Mesenchymal stem cell (in vitro differentiated cells and primary cell): ENCODE data around the gene SMCP. TPM values are rescaled to one million over a fixed set of nuclear protein-coding genes. Genes with fewer than 3 reads are reported as not detected.

Experiments used
- DNase-seq: peaks from one replicate; pipeline ENCODE4 v3.0.0-alpha.2; 2013
- H2AFZ ChIP-seq: one replicate; pipeline ENCODE4 v1.6.1; 2013; ENCODE audit warnings: low read depth, mild to moderate bottlenecking, control low read depth, inconsistent platforms, low read length, moderate library complexity
- H2AK5ac ChIP-seq: 2 replicates; pipeline ENCODE4 v1.6.1; 2013; ENCODE audit warnings: low read length, moderate library complexity, mild to moderate bottlenecking, inconsistent platforms; ENCODE audit not compliant: severe bottlenecking
- H2BK120ac ChIP-seq: one replicate; pipeline ENCODE4 v1.6.1; 2013; ENCODE audit warnings: low read depth, mild to moderate bottlenecking, inconsistent platforms, low read length, moderate library complexity
- H2BK12ac ChIP-seq, 2 experiments: one replicate each; pipeline ENCODE4 v1.6.1; 2013; ENCODE audit warnings: inconsistent platforms in 2 of 2, low read length in 2 of 2, mild to moderate bottlenecking in 2 of 2, moderate library complexity in 2 of 2, control low read depth in 1 of 2
- H2BK15ac ChIP-seq: one replicate; pipeline ENCODE4 v1.6.1; 2013; ENCODE audit warnings: mild to moderate bottlenecking, low read depth, inconsistent platforms; ENCODE audit not compliant: poor library complexity, severe bottlenecking
- H2BK5ac ChIP-seq: 2 replicates; pipeline ENCODE4 v1.6.1; 2013; ENCODE audit warnings: low read depth, mild to moderate bottlenecking, low read length, control low read depth, inconsistent platforms; ENCODE audit not compliant: poor library complexity, severe bottlenecking
- H3K14ac ChIP-seq, 2 experiments: one replicate each; pipeline ENCODE4 v1.6.1; 2013; ENCODE audit warnings: inconsistent platforms in 2 of 2, low read length in 2 of 2, control low read depth in 1 of 2, mild to moderate bottlenecking in 1 of 2, moderate library complexity in 1 of 2
- H3K18ac ChIP-seq, 2 experiments: one replicate each; pipeline ENCODE4 v1.6.1; 2013; ENCODE audit warnings: inconsistent platforms in 2 of 2, low read length in 2 of 2, control low read depth in 1 of 2, low read depth in 1 of 2, mild to moderate bottlenecking in 1 of 2
- H3K23ac ChIP-seq, 2 experiments: one replicate each; pipeline ENCODE4 v1.6.1; 2013; ENCODE audit warnings: inconsistent platforms in 2 of 2, low read length in 2 of 2, mild to moderate bottlenecking in 2 of 2, moderate library complexity in 2 of 2, control low read depth in 1 of 2
- H3K27ac ChIP-seq: 2 replicates; pipeline ENCODE4 v1.5.1; 2013; ENCODE audit warnings: mild to moderate bottlenecking, moderate library complexity, low read length, control low read depth, inconsistent platforms; ENCODE audit not compliant: poor library complexity, severe bottlenecking
- H3K27me3 ChIP-seq, 2 experiments: 2 replicates each; pipeline versions ENCODE4 v1.6.1 to v1.7.0; 2013; ENCODE audit warnings: low read length in 2 of 2, mild to moderate bottlenecking in 2 of 2, moderate library complexity in 2 of 2, control low read depth in 1 of 2, inconsistent platforms in 1 of 2; ENCODE audit not compliant: control insufficient read depth in 1 of 2, insufficient read depth in 1 of 2
- H3K36me3 ChIP-seq, 2 experiments: 2 replicates each; pipeline versions ENCODE4 v1.6.1 to v1.7.0; 2013; ENCODE audit warnings: low read length in 2 of 2, control low read depth in 1 of 2, inconsistent platforms in 1 of 2, low read depth in 1 of 2, mild to moderate bottlenecking in 1 of 2; ENCODE audit not compliant: insufficient read depth in 2 of 2, control insufficient read depth in 1 of 2
- H3K4ac ChIP-seq, 2 experiments: one replicate each; pipeline ENCODE4 v1.6.1; 2013; ENCODE audit warnings: inconsistent platforms in 2 of 2, low read length in 2 of 2, mild to moderate bottlenecking in 2 of 2, moderate library complexity in 2 of 2, control low read depth in 1 of 2, low read depth in 1 of 2
- H3K4me1 ChIP-seq: 2 replicates; pipeline ENCODE4 v1.6.1; 2013; ENCODE audit warnings: low read depth, low read length, control low read depth; ENCODE audit not compliant: control insufficient read depth, insufficient read depth
- H3K4me2 ChIP-seq: 2 replicates; pipeline ENCODE4 v1.6.1; 2013; ENCODE audit warnings: low read length, mild to moderate bottlenecking, inconsistent platforms; ENCODE audit not compliant: poor library complexity, severe bottlenecking
- H3K4me3 ChIP-seq, 2 experiments: 2 replicates each; pipeline versions ENCODE4 v1.5.1 to v1.7.0; 2013; ENCODE audit warnings: low read length in 2 of 2, mild to moderate bottlenecking in 2 of 2, control low read depth in 1 of 2, low read depth in 1 of 2; ENCODE audit not compliant: insufficient read depth in 1 of 2
- H3K79me1 ChIP-seq: replicated peaks from 2 replicates; pipeline ENCODE4 v1.6.1; 2013; ENCODE audit warnings: mild to moderate bottlenecking, control low read depth, low read length, inconsistent platforms; ENCODE audit not compliant: poor library complexity, severe bottlenecking
- H3K9ac ChIP-seq: 2 replicates; pipeline ENCODE4 v1.7.0; 2013; ENCODE audit warnings: mild to moderate bottlenecking, low read length, moderate library complexity
- H3K9me3 ChIP-seq: 2 replicates; pipeline ENCODE4 v1.7.0; 2013; ENCODE audit warnings: mild to moderate bottlenecking, low read length; ENCODE audit not compliant: control insufficient read depth
- H4K8ac ChIP-seq: one replicate; pipeline ENCODE4 v1.6.1; 2013; ENCODE audit warnings: inconsistent platforms, mild to moderate bottlenecking, low read length, moderate library complexity
- H4K91ac ChIP-seq: one replicate; pipeline ENCODE4 v1.6.1; 2013; ENCODE audit warnings: mild to moderate bottlenecking, low read length, inconsistent platforms
- WGBS: methylation state at CpG from one replicate; pipeline ENCODE4 v1.1.7; 2013; ENCODE audit warnings: mixed read lengths; 5-methylcytosine and 5-hydroxymethylcytosine counted together
- polyA plus RNA-seq, 2 experiments: library from polyadenylated mRNA; stranded (reverse); fragments of 200-250 nt; gene quantifications; one replicate each; pipeline ENCODE4 v1.2.3, GENCODE V29; 2013

The SMCP gene, protein sequence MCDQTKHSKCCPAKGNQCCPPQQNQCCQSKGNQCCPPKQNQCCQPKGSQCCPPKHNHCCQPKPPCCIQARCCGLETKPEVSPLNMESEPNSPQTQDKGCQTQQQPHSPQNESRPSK
- not detected for polyA plus RNA-seq (2013, experiment 1 of 2)
- not detected for polyA plus RNA-seq (2013, experiment 2 of 2)

DNA sequence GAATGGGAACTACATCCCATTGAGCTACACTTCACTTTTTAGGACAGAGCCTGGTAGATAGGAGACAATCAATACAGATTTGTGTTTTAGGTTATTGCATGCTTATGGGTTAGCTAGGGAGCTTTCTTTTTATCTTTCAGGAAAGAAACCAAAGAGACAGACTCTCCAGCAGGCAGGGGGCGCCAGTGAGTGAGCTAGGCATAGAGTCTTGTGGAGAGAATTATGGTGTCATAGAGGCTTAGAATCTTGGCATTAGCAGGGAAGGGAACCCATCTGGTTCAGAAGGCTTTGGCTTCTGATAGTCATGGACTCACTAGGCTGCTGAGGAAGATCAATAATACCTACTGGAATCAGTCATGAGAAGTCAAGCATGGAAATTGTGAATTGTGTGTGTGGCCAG lies at the start of gene SMCP:
SMCP (plus strand) TSS at position 281 of the 400 bp plus-strand sequence. CDS start 6,101 bp downstream, outside the sequence.
- Histone ChIP-seq H3K27ac (no peak within 1 kb of the TSS), H3K36me3 (no peaks in the 10 kb centered on the region), H4K8ac (no peak within 1 kb of the TSS), H3K4me2 (no peak within 1 kb of the TSS), H2BK120ac (no peak within 1 kb of the TSS), H3K4me1 (no peaks in the 10 kb centered on the region), H3K79me1 (no peaks in the 10 kb centered on the region), H2BK15ac (no peak within 1 kb of the TSS), H3K4ac (no peak within 1 kb of the TSS), H3K18ac (no peak within 1 kb of the TSS), H3K27me3 (no peaks in the 10 kb centered on the region), H2BK5ac (no peak within 1 kb of the TSS), H3K14ac (no peak within 1 kb of the TSS), H3K4me3 (no peak within 1 kb of the TSS), H2AK5ac (no peak within 1 kb of the TSS), H3K9me3 (no peaks in the 10 kb centered on the region), H4K91ac (no peak within 1 kb of the TSS), H3K23ac (no peak within 1 kb of the TSS), H2BK12ac (no peak within 1 kb of the TSS), H2AFZ (no peak within 1 kb of the TSS), H3K9ac (no peak within 1 kb of the TSS)
- no peak for DNase-seq
- 3% methylated on average over 1 of the region's 1 CpG for WGBS

- Histone ChIP-seq H4K91ac (no peak overlapping the region), H2BK5ac (no peak overlapping the region), H3K4me2 (no peak overlapping the region), H2AFZ (no peak overlapping the region), H3K9me3 (no peaks in the 10 kb centered on the region), H2BK120ac (no peak overlapping the region), H3K27me3 (no peaks in the 10 kb centered on the region), H4K8ac (no peak overlapping the region), H3K4ac (no peak overlapping the region), H3K18ac (no peak overlapping the region), H3K23ac (no peak overlapping the region), H2BK15ac (no peak overlapping the region), H3K27ac (no peak overlapping the region), H2BK12ac (no peak overlapping the region), H3K14ac (no peak overlapping the region), H3K4me3 (no peak overlapping the region), H3K36me3 (no peaks in the 10 kb centered on the region), H3K79me1 (no peaks in the 10 kb centered on the region), H3K9ac (no peak overlapping the region), H2AK5ac (no peak overlapping the region), H3K4me1 (no peaks in the 10 kb centered on the region)
- no peak for DNase-seq
- WGBS = 21% methylated on average over 2 of the region's 2 CpGs
These were observed 41.3 kb upstream of the SMCP start for GRCh38 chr1:152836870-152837269.

GRCh38 chr1:152842556-152842955 lies 35.6 kb upstream of the SMCP start, which contains the start of gene LCE6A:
TSS of gene LCE6A (plus strand) at chr1:152842856. CDS start at chr1:152843521, 665 bp downstream.
- no peak within 1 kb of the TSS for H2AFZ ChIP-seq
- no peak within 1 kb of the TSS for H3K27ac ChIP-seq
- H3K36me3 ChIP-seq = no peaks in the 10 kb centered on the region
- no peak within 1 kb of the TSS for H4K8ac ChIP-seq
- no peak within 1 kb of the TSS for H3K9ac ChIP-seq
- no peak within 1 kb of the TSS for H2BK5ac ChIP-seq
- H3K4ac ChIP-seq = no peak within 1 kb of the TSS
- H3K27me3 ChIP-seq = no peaks in the 10 kb centered on the region
- H3K79me1 ChIP-seq = no peaks in the 10 kb centered on the region
- no peak within 1 kb of the TSS for H3K4me2 ChIP-seq
- no peak within 1 kb of the TSS for H3K14ac ChIP-seq
- no peaks in the 10 kb centered on the region for H3K9me3 ChIP-seq
- no peaks in the 10 kb centered on the region for H3K4me1 ChIP-seq
- H3K4me3 ChIP-seq = no peak within 1 kb of the TSS
- no peak within 1 kb of the TSS for H2BK12ac ChIP-seq
- no peak within 1 kb of the TSS for H3K18ac ChIP-seq
- no peak within 1 kb of the TSS for H2AK5ac ChIP-seq
- WGBS = 70% methylated on average over 3 of the region's 3 CpGs
- H4K91ac ChIP-seq = no peak within 1 kb of the TSS
- no peak within 1 kb of the TSS for H2BK120ac ChIP-seq
- no peak for DNase-seq
- no peak within 1 kb of the TSS for H2BK15ac ChIP-seq
- H3K23ac ChIP-seq = no peak within 1 kb of the TSS

- no peaks in the 10 kb centered on the region for H3K9me3 ChIP-seq
- H3K4ac ChIP-seq = no peak overlapping the region
- no peak overlapping the region for H2BK120ac ChIP-seq
- H3K9ac ChIP-seq = no peak overlapping the region
- H3K14ac ChIP-seq = no peak overlapping the region
- peaks cover 0 to 5% of the 10 kb centered on the region in 2 experiments for H3K27me3 ChIP-seq
- no peak for DNase-seq
- no peak overlapping the region for H3K23ac ChIP-seq
- H3K27ac ChIP-seq = no peak overlapping the region
- no peak overlapping the region for H2BK15ac ChIP-seq
- no peak overlapping the region for H4K91ac ChIP-seq
- no peak overlapping the region for H4K8ac ChIP-seq
- no peak overlapping the region for H3K4me3 ChIP-seq
- H2BK5ac ChIP-seq = no peak overlapping the region
- H3K4me2 ChIP-seq = no peak overlapping the region
- no peak overlapping the region for H2BK12ac ChIP-seq
- H3K36me3 ChIP-seq = no peaks in the 10 kb centered on the region
- no peak overlapping the region for H3K18ac ChIP-seq
- H2AK5ac ChIP-seq = no peak overlapping the region
- no peak overlapping the region for H2AFZ ChIP-seq
- no peaks in the 10 kb centered on the region for H3K4me1 ChIP-seq
- 14% methylated on average over 2 of the region's 2 CpGs for WGBS
- H3K79me1 ChIP-seq = no peaks in the 10 kb centered on the region
These were observed 22.5 kb upstream of the SMCP start for GRCh38 chr1:152855661-152856060.
